ENCODE results near the gene POU2F2. TPM values are rescaled to one million over a fixed set of nuclear protein-coding genes. Genes with fewer than 3 reads are reported as not detected.
A peak's percentile ranks its signal among the peaks of the same experiment; 100 is the strongest.

The POU2F2 gene
- polyA plus RNA-seq, 10 donors = 1.5 to 3.0 (median 1.7) TPM

- no peak for DNase-seq
These were observed 5.7 kb downstream of the POU2F2 start for GRCh38 chr19:42126574-42126973.

- DNase-seq = no peak
These were observed 6.7 kb downstream of the POU2F2 start for GRCh38 chr19:42125536-42125935.

- no peak for DNase-seq
These were observed 7.8 kb downstream of the POU2F2 start for GRCh38 chr19:42124386-42124901.

DNA sequence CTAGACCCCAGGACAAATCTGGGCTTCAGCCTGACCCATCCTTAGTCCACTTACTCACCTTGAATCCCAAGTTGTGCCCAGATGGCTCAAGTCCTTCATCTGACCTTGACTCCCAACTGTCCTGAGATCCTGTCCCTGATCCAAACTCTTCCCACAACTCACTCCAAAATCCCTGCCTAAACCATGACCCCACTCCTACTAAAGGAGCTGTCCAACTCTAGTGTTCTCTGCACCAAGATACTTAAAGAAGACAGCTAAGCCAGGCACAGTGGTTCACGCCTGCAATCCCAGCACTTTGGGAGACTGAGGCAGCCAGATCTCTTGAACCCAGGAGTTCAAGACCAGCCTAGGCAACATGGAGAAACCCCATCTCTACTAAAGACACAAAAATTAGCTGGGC is 8.5 kb downstream of the POU2F2 start:
- DNase-seq = no peak

DNA sequence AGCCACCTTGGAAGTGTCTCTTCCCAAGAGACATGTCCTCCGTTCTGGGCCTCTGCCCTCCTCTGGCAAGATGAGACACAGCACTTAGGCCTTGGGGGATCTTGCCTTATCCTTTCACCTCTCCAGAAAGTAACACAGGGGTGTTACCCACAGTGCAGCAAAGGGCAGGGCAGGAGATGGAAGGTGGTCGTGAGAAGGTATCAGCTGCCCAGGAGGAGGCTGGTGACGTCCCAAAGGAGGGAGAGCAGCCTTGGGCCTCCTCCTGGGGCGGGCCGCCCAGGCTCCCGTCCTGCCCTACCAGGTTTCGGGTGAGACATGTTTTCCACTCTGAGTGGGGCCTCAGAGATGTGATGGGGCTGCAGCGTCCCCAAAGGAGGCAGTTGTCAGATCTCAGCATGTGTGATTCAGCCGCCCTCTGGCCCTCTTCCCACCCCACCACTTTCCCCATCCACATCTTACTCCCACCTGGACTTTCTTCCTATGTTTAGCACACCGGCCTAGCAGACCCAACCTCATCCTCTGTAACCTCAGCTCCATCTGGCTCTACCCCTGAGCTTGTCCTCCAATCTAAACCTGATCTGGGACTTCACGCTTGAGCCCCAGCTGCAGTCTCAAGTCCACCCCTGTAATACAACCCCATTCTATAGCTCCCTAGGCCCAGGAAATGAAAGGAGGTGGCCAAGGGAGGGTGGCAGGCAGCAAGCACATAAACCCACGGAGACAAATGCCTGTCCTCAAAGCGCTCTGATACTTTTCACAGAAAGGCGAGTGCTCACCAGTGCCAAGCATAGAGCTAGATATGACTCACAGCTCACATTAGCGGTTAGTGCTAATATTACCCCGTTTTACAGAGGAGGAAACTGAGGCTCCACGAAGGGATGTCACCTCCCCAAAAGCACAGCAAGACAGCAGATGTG is 9.3 kb downstream of the POU2F2 start:
- DNase-seq = no peak

DNA sequence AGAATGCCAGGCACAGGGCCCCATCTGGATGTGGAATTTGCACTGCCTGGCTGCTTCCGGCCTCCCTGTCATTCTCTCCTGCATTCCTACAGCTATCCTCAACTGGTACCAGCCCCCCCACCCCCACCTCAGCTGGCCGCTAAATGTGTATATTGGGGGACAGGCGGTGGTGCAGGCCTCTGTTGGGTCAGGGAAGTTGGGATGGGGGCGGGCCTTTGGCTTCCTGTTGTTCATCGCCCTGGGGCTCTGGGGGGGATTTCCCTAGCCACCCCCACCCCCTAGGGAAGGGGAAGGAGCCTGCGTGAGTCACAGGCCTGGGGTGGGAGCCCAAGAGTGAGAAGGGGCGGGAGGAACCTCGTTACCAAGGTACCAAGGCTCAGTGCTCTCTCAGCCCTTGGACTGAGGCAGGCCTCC is 10.6 kb downstream of the POU2F2 start:
- peak in 2 of 3 donors; percentile 26 to 83 for DNase-seq

DNA sequence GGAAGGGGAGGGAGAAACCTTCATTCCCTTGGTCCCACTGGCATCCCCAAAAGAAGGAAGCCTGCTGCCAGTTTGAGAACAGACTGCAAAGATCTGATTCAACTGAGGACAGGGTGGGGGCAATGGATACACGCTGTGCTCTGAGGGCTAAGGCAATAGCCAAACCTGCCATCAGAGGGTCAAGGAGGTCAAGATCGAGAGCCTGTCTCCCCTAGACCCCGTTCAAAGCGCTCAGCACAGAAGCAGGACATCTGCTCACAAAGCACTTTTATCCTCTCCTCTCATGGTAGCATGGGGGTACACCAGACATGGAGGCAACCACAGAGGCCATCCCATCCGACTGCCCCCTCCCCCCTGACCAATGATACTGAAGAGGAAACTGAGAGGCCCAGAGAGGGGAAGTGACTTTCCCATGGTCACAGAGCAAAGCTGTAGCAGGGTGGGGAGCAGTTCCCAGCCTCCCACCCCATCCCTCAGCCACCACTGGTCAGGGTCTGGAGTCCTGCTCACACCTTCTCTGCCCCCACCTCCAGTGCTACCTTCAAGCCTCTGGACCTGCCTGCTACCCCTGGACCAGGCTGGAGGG is 11.1 kb downstream of the POU2F2 start:
- DNase-seq = no peak

DNA sequence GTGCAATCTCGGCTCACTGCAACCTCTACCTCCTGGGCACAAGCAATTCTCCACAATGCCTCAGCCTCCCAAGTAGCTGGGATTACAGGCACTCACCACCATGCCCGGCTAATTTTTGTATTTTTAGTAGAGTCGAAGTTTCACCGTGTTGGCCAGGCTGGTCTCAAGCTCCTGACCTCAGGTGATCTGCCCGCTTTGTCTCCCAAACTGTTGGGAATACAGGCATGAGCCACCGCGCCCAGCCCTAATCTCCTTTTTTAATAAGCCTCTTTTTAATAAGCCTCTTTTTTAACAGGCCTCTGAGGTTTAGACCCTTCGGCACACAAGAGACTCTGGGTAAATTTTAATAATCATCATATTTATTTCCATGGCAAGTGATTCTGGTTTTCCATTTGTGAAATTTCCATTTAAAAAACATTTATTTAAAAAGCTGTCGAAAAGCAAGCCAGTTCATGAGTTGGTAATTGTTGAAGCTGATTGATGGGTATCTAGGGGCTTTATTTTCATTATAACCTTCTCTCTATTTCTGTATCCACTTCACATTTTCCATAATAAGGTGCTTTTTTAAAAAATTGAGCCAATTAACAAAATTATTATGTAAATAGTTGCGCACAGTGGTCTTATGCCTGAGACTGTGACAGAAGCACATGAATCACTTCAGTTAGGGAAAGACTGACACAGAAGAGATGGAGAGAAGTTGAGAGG is 11.8 kb downstream of the POU2F2 start:
- no peak for DNase-seq

- no peak for DNase-seq
These were observed 15.2 kb downstream of the POU2F2 start for GRCh38 chr19:42117076-42117475.

- DNase-seq = no peak
These were observed 15.8 kb downstream of the POU2F2 start for GRCh38 chr19:42116308-42117075.

- DNase-seq = no peak
These were observed 16.5 kb downstream of the POU2F2 start for GRCh38 chr19:42115705-42116104.

- no peak for DNase-seq
These were observed 17.0 kb downstream of the POU2F2 start for GRCh38 chr19:42115219-42115618.

- no peak for DNase-seq
These were observed 17.8 kb downstream of the POU2F2 start for GRCh38 chr19:42114412-42114811.

- DNase-seq = peak in 1 of 3 donors; percentile 92
These were observed 18.5 kb downstream of the POU2F2 start for GRCh38 chr19:42113641-42114348.

- peak in 1 of 3 donors; percentile 50 for DNase-seq
These were observed 20.4 kb downstream of the POU2F2 start for GRCh38 chr19:42111811-42112210.

DNA sequence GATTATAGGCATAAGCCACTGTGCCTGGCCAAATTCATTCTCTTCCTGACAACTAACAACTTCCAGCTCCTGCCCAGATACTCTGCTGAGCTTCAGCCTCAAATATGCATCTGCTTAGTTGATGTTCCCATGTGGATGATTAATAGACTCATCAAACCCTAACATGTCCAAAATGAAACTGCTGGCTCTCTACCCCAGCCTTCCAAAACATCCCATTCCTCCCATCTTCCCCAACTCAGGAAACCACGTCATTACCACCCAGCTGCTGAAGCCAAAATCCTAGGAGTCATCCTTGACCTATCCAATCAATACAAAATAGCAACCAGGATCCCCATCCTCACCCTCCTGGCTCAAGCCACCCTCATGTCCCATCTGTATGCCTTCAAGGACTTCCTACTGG is 20.9 kb downstream of the POU2F2 start:
- DNase-seq = peak in 1 of 3 donors; percentile 84

- no peak for DNase-seq
These were observed 21.6 kb downstream of the POU2F2 start for GRCh38 chr19:42110658-42111057.

DNA sequence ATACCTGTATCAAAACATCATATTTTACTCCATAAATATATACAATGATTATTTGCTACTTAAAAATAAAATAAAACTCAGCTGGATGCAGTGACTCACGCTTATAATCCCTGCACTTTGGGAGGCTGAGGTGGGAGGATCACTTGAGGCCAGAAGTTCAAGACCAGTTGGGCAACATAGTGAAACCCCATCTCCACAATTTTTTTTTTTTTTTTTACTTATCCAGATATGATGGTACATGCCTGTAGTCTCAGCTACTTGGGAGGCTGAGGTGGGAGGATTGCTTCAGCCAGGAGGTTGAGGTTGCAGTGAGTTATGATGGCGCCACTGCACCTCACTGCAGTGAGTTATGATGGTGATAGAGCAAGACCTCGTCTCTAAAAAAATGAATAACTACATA is 22.4 kb downstream of the POU2F2 start:
- no peak for DNase-seq

GRCh38 chr19:42108527-42109389 is 23.5 kb downstream of the POU2F2 start:
- DNase-seq = peak; percentile 77 to 80 (median 79)

DNA sequence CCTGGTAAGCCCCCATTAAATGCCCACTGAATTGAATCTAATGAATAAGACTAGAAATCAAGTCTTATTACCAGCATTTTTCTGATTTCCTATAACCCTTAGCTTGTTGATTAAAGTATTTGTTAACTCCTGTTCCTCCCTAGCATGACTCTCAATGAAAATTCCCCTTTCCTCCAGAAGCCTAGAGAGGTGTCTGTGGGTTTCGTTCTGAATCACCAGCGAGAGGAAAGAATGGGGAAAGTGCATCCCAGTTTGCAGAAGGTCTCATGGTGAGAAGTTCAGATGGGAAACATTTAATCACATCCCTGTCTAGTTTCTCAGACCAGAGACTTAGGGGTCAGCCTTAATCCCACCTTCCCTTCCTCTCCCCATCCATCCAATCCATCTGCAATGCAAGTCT is 26.9 kb downstream of the POU2F2 start:
- DNase-seq = no peak
